Tibial nerve (tissue), 4 donors: ENCODE measurements around the gene CISTR. TPM values are rescaled to one million over a fixed set of nuclear protein-coding genes. Genes with fewer than 3 reads are reported as not detected.
A peak's percentile ranks its signal among the peaks of the same experiment; 100 is the strongest.

Experiments
- DNase-seq, 2 donors: peaks; one replicate each; pipeline ENCODE4 v3.0.0-alpha.2; 2019; ENCODE audit warnings: low spot score in 2 of 2
- H3K27ac ChIP-seq, 4 donors: fragments of 200-600 bp; sonication (generic) in 3 of 4; one replicate each; pipeline ENCODE4 v1.5.1; 2017 to 2019; ENCODE audit warnings: mild to moderate bottlenecking in 1 of 4
- H3K27me3 ChIP-seq, 2 donors: fragments of 200-600 bp; sonication (generic) in 1 of 2; one replicate each; pipeline versions ENCODE4 v1.5.1 to v1.6.0; 2017 to 2019
- H3K36me3 ChIP-seq, 3 donors: fragments of 200-600 bp; sonication (generic); one replicate each; pipeline ENCODE4 v1.5.1; 2018 to 2019
- H3K4me1 ChIP-seq, 4 donors: fragments of 200-600 bp; sonication (generic) in 3 of 4; one replicate each; pipeline ENCODE4 v1.5.1; 2017 to 2019
- H3K4me3 ChIP-seq, 4 donors: fragments of 200-600 bp; sonication (generic) in 3 of 4; one replicate each; pipeline ENCODE4 v1.5.1; 2017 to 2019; ENCODE audit warnings: mild to moderate bottlenecking in 1 of 4, moderate library complexity in 1 of 4
- H3K9me3 ChIP-seq, 4 donors: fragments of 200-600 bp; sonication (generic) in 3 of 4; one replicate each; pipeline ENCODE4 v1.5.1; 2017 to 2019
- EP300 ChIP-seq, 2 donors: sonication (generic); formaldehyde crosslinking; IDR thresholded peaks; one replicate each; pipeline ENCODE4 v1.6.1; 2017; ENCODE audit warnings: antibody characterized with exemption in 2 of 2, mild to moderate bottlenecking in 1 of 2
- POLR2A ChIP-seq, 2 donors: fragments of 450-650 bp; IDR thresholded peaks; one replicate each; pipeline ENCODE4 v1.6.1; 2017; ENCODE audit warnings: antibody characterized with exemption in 2 of 2, mild to moderate bottlenecking in 2 of 2, moderate library complexity in 2 of 2
- WGBS, 2 donors: methylation state at CpG; one replicate each; pipeline ENCODE4 v1.1.5; 2018; 5-methylcytosine and 5-hydroxymethylcytosine counted together
- total RNA-seq, 4 donors: library from RNA; depleted of rRNA; stranded (reverse); fragments of >200 nt; gene quantifications; one replicate each; pipeline ENCODE4 v1.1.0, GENCODE V29; 2016
- TF ChIP-seq, protein P1 (sequence below), 5 experiments: fragments of 200-600 bp in 3 of 5; fragments of 450-650 bp in 2 of 5; sonication (generic) in 3 of 5; IDR thresholded peaks; one replicate each; pipeline ENCODE4 v1.5.1; 2016 to 2019; ENCODE audit warnings: antibody characterized with exemption in 5 of 5, mild to moderate bottlenecking in 3 of 5, moderate library complexity in 2 of 5

Gene CISTR
- total RNA-seq, 4 donors from 2014 or later, result not detected

DNA sequence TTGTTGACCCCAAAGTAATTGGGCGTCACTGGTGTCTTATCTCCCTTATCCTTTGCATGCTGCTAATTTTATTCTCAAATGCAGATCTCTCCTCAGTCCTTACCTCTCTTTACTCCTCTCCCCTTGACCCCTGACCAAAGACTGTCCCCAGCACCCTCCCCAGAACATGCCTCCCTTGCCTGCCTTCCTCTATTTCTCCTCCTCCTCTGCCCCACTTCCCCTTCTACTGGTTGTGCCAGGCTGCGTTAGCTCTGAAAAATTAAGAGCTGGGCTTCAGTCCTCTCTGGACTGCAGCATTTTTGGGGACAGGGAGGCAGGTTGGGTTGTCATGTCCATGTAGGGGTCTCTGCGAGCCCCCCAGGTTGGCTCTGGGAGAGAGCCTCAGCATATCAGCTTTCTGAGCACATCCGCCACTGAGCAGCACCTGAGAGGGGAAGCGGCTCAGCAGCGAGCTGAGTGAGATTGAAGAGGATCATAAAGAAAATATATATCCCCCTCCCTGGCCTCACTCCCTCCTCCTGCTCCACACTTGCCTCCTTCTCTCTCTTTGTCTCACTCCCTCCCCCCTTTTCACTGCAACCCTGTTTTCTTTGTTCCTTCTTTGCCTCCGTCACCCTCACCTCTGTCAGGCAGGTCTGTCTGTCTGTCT lies 6.4 kb upstream of the CISTR start:
- Histone ChIP-seq H3K9me3 (no peaks in the 10 kb centered on the region), H3K4me1 (peaks cover 0 to 10% (median 0%) of the 10 kb centered on the region in 4 donors), H3K27ac (no peak overlapping the region), H3K4me3 (no peak overlapping the region), H3K36me3 (no peaks in the 10 kb centered on the region), H3K27me3 (peaks cover 0 to 82% of the 10 kb centered on the region in 2 donors)
- WGBS, 2 donors, result 53 to 56% methylated on average over 7 of the region's 7 CpGs
- no peak for DNase-seq
- TF ChIP-seq EP300 (IDR thresholded peaks at IDR 0.05) (no peak), POLR2A (IDR thresholded peaks at IDR 0.05) (no peak)
- TF ChIP-seq, protein P1, sequence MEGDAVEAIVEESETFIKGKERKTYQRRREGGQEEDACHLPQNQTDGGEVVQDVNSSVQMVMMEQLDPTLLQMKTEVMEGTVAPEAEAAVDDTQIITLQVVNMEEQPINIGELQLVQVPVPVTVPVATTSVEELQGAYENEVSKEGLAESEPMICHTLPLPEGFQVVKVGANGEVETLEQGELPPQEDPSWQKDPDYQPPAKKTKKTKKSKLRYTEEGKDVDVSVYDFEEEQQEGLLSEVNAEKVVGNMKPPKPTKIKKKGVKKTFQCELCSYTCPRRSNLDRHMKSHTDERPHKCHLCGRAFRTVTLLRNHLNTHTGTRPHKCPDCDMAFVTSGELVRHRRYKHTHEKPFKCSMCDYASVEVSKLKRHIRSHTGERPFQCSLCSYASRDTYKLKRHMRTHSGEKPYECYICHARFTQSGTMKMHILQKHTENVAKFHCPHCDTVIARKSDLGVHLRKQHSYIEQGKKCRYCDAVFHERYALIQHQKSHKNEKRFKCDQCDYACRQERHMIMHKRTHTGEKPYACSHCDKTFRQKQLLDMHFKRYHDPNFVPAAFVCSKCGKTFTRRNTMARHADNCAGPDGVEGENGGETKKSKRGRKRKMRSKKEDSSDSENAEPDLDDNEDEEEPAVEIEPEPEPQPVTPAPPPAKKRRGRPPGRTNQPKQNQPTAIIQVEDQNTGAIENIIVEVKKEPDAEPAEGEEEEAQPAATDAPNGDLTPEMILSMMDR (IDR thresholded peaks at IDR 0.05), result no peak

GRCh38 chr12:53757101-53757770 lies 5.5 kb upstream of the CISTR start:
- Histone ChIP-seq H3K9me3 (no peaks in the 10 kb centered on the region), H3K4me1 (peaks cover 0 to 12% (median 0%) of the 10 kb centered on the region in 4 donors), H3K4me3 (no peak overlapping the region), H3K36me3 (no peaks in the 10 kb centered on the region), H3K27me3 (peaks cover 0 to 82% of the 10 kb centered on the region in 2 donors), H3K27ac (no peak overlapping the region)
- WGBS, 2 donors, result 7 to 8% methylated on average over 16 to 17 of the region's 17 CpGs
- no peak for TF ChIP-seq EP300 (IDR thresholded peaks at IDR 0.05)
- TF ChIP-seq, protein P1 (IDR thresholded peaks at IDR 0.05), result peak; percentile 60 to 90 (median 81)
- peak; percentile 63 to 74 for DNase-seq

DNA sequence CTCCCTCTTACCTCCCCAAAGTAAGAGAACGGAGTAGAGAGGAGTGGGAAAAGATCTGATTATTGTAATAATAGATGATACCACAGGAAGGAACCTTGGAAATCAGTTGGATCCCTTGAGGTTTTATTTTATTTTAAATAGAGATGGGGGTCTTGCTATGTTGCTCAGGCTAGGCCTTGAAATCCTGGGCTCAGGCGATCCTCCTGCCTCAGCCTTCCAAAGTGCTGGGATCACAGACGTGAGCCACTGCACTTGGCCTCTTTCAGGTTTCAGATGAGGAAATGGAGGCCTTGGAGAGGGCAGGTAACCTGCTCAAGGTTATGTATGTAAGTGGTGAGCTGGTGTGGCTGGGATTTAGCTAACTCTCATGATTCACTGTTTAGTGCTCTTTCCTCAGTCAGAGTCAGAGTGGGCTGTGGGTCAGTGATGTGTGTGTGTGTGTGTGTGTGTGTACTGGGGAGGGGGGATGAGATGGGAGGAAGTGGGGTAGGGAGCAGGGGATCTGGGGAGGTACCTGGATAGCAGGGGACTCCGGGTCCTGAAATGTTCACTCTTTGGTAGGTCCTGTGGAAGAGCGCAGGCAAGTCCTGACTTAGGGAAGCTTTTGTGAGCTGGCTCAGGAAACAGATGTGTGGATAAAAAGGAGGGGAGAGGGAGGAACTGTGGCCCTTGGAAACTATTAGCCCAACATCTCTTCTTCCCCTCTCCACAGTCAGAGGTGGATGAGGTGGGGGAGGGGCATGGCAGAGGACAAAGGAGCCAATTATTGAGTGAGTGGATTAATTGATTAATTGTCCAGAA lies 4.7 kb upstream of the CISTR start:
- H3K4me1 ChIP-seq, result peaks cover 0 to 19% (median 6%) of the 10 kb centered on the region in 4 donors
- H3K9me3 ChIP-seq, result no peaks in the 10 kb centered on the region
- no peak overlapping the region for H3K4me3 ChIP-seq
- TF ChIP-seq POLR2A (IDR thresholded peaks at IDR 0.05) (no peak), EP300 (IDR thresholded peaks at IDR 0.05) (no peak)
- TF ChIP-seq, protein P1 (IDR thresholded peaks at IDR 0.05), result no peak
- WGBS, 2 donors, result 68 to 73% methylated on average over 5 of the region's 5 CpGs
- peaks cover 0 to 87% of the 10 kb centered on the region in 2 donors for H3K27me3 ChIP-seq
- H3K27ac ChIP-seq, result no peak overlapping the region
- no peaks in the 10 kb centered on the region for H3K36me3 ChIP-seq
- no peak for DNase-seq

DNA sequence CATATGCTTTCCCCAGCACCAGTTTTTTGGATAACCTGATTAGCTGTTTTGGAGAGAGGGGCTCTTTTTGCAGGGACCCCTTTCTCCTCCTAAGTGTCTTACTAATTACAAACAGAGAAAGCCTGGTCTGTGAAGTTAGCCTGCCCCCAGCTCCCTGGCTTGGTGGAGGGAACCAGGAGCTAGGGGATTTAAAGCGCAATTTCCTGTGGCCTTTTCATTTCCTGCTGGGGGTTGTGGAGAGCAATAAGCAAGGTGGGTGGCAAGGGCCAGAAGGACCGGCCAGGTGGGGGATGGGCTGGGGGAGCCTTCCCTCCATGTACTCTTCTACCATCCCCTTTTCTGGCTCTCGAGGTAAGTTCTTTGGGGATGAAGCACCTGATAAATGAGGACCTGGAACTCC lies 4.1 kb upstream of the CISTR start:
- H3K4me3 ChIP-seq, result no peak overlapping the region
- TF ChIP-seq EP300 (IDR thresholded peaks at IDR 0.05) (no peak), POLR2A (IDR thresholded peaks at IDR 0.05) (no peak)
- TF ChIP-seq, protein P1 (IDR thresholded peaks at IDR 0.05), result no peak
- no peaks in the 10 kb centered on the region for H3K9me3 ChIP-seq
- no peaks in the 10 kb centered on the region for H3K36me3 ChIP-seq
- peaks cover 0 to 25% (median 13%) of the 10 kb centered on the region in 4 donors for H3K4me1 ChIP-seq
- H3K27me3 ChIP-seq, result peaks cover 0 to 91% of the 10 kb centered on the region in 2 donors
- no peak overlapping the region for H3K27ac ChIP-seq
- no peak for DNase-seq
- WGBS, 2 donors, result 52 to 59% methylated on average over 3 of the region's 3 CpGs
